ENCODE data around the gene MAP3K7CL. TPM values are rescaled to one million over a fixed set of nuclear protein-coding genes. Genes with fewer than 3 reads are reported as not detected.

Gene MAP3K7CL
- total RNA-seq, 1 donor from 2014 or later: 1.2 TPM

DNA sequence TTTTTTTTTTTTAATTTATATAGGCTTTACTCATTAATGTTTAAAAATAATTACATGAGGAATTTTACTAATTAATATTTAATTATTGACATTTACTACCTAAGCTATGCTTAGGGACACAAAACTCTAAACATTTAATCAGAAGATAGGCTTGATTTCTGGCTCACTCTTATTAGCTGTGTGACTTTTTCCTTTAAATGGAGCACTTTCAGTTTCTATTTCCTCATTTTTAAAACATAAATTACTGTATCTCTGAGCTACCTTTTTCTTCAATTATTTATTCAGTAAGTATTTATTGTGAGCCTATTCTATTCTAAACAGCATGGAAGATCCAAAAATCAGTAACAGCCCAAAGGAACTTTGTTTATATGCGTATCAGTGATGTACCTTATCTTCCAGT, 40.5 kb downstream of the MAP3K7CL start:
- no peak overlapping the region for H3K4me3 Mint-ChIP-seq (ENCODE audit: unreplicated experiment)
- TF ChIP-seq, protein P1, sequence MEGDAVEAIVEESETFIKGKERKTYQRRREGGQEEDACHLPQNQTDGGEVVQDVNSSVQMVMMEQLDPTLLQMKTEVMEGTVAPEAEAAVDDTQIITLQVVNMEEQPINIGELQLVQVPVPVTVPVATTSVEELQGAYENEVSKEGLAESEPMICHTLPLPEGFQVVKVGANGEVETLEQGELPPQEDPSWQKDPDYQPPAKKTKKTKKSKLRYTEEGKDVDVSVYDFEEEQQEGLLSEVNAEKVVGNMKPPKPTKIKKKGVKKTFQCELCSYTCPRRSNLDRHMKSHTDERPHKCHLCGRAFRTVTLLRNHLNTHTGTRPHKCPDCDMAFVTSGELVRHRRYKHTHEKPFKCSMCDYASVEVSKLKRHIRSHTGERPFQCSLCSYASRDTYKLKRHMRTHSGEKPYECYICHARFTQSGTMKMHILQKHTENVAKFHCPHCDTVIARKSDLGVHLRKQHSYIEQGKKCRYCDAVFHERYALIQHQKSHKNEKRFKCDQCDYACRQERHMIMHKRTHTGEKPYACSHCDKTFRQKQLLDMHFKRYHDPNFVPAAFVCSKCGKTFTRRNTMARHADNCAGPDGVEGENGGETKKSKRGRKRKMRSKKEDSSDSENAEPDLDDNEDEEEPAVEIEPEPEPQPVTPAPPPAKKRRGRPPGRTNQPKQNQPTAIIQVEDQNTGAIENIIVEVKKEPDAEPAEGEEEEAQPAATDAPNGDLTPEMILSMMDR (IDR thresholded peaks at IDR 0.05; ENCODE audit: partially characterized antibody, unreplicated experiment): no peak
- no peak for DNase-seq
- H3K36me3 Mint-ChIP-seq (ENCODE audit: unreplicated experiment): no peaks in the 10 kb centered on the region
- H3K9me3 Mint-ChIP-seq (ENCODE audit: unreplicated experiment): peaks cover 1% of the 10 kb centered on the region
- no peaks in the 10 kb centered on the region for H3K27me3 Mint-ChIP-seq (ENCODE audit: unreplicated experiment)
- H3K4me1 Mint-ChIP-seq (ENCODE audit: low read depth, unreplicated experiment): no peaks in the 10 kb centered on the region
- no peak overlapping the region for H3K27ac Mint-ChIP-seq (ENCODE audit: unreplicated experiment)

DNA sequence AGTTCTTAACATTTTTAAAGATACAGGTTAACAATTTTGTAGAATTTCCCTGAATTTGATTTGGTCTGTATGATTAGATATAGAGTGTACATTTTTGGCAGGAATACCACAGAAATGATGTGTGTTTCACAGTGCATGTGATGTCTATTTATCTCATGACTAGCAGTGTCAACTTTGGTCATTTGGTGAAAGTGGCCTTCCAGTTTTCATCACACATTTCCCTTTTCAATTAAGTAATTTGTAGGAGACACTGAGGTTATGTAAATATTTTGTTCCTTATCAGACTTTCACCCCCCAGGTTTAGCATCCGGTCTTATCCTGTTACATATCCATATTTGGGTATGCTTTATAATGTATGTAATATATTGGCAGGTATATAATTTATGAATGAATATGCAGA, 41.8 kb downstream of the MAP3K7CL start:
- TF ChIP-seq, protein P1 (IDR thresholded peaks at IDR 0.05; ENCODE audit: partially characterized antibody, unreplicated experiment): no peak
- no peaks in the 10 kb centered on the region for H3K4me1 Mint-ChIP-seq (ENCODE audit: low read depth, unreplicated experiment)

DNA sequence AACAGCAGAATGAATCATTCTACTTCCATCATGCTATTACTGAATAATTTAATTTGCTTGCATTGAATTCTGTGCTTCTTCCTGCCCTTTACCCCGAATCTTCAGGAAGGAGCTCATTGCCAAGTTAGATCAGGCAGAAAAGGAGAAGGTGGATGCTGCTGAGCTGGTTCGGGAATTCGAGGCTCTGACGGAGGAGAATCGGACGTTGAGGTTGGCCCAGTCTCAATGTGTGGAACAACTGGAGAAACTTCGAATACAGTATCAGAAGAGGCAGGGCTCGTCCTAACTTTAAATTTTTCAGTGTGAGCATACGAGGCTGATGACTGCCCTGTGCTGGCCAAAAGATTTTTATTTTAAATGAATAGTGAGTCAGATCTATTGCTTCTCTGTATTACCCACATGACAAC, 44.2 kb downstream of the MAP3K7CL start:
- DNase-seq: no peak
- Mint-ChIP-seq H3K9me3 (ENCODE audit: unreplicated experiment) (no peaks in the 10 kb centered on the region), H3K4me1 (ENCODE audit: low read depth, unreplicated experiment) (no peaks in the 10 kb centered on the region), H3K27ac (ENCODE audit: unreplicated experiment) (no peak overlapping the region), H3K36me3 (ENCODE audit: unreplicated experiment) (no peaks in the 10 kb centered on the region), H3K4me3 (ENCODE audit: unreplicated experiment) (no peak overlapping the region), H3K27me3 (ENCODE audit: unreplicated experiment) (no peaks in the 10 kb centered on the region)
- TF ChIP-seq, protein P1 (IDR thresholded peaks at IDR 0.05; ENCODE audit: partially characterized antibody, unreplicated experiment): no peak

More for the DNA sequence above, 41.8 kb downstream of the MAP3K7CL start:
- no peaks in the 10 kb centered on the region for H3K36me3 Mint-ChIP-seq (ENCODE audit: unreplicated experiment)
- no peak for DNase-seq
- no peak overlapping the region for H3K4me3 Mint-ChIP-seq (ENCODE audit: unreplicated experiment)
- H3K27ac Mint-ChIP-seq (ENCODE audit: unreplicated experiment): no peak overlapping the region
- H3K27me3 Mint-ChIP-seq (ENCODE audit: unreplicated experiment): no peaks in the 10 kb centered on the region
- peaks cover 1% of the 10 kb centered on the region for H3K9me3 Mint-ChIP-seq (ENCODE audit: unreplicated experiment)

DNA sequence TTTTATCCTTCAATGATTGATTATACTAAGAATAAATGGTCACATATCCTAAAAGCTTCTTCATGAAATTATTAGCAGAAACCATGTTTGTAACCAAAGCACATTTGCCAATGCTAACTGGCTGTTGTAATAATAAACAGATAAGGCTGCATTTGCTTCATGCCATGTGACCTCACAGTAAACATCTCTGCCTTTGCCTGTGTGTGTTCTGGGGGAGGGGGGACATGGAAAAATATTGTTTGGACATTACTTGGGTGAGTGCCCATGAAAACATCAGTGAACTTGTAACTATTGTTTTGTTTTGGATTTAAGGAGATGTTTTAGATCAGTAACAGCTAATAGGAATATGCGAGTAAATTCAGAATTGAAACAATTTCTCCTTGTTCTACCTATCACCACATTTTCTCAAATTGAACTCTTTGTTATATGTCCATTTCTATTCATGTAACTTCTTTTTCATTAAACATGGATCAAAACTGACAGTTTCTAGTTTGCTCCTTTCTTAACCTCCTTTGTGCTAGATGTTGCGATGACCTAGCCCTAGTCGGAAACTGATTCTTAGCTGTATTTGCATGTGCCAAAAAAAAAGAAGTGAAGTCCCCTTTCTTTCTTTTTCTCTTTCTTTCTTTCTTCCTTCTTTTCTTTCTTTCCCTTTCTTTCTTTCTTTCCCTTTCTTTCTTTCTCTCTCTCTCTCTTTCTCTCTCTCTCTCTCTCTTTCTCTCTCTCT, 45.1 kb downstream of the MAP3K7CL start:
- DNase-seq: no peak
- Mint-ChIP-seq H3K36me3 (ENCODE audit: unreplicated experiment) (no peaks in the 10 kb centered on the region), H3K27ac (ENCODE audit: unreplicated experiment) (no peak overlapping the region), H3K4me3 (ENCODE audit: unreplicated experiment) (no peak overlapping the region), H3K27me3 (ENCODE audit: unreplicated experiment) (no peaks in the 10 kb centered on the region), H3K4me1 (ENCODE audit: low read depth, unreplicated experiment) (no peaks in the 10 kb centered on the region), H3K9me3 (ENCODE audit: unreplicated experiment) (no peaks in the 10 kb centered on the region)
- TF ChIP-seq, protein P1 (IDR thresholded peaks at IDR 0.05; ENCODE audit: partially characterized antibody, unreplicated experiment): no peak

DNA sequence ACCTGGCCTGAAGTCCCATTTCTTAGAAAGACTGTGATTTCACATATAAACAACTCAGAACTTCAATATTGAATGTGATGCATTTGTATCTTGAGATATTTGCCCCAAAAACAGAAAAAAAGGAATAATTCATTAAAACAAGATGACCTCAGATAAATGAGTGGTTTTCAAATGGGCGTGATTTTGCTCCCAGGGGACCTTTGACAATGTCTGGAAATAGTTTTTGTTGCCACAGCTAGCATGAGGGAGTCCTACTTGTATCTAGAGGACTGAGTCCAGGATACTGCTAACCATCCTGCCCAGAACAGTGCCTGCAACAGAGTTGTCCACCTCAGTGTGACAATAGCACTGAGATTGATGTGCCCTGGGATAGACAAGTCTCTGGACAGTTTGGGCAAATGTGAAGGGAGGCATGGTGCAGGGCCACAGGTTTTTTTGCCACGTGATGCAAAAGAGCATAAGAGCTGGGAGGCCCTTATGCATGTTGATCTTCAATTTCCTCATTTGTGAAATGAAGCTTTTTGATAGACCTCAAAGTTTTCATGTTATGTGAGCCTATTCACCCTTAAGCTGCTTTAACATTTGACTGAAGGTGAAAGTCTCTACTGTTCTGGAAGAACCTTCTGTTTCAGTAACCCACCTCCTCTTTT, 46.2 kb downstream of the MAP3K7CL start:
- Mint-ChIP-seq H3K9me3 (ENCODE audit: unreplicated experiment) (no peaks in the 10 kb centered on the region), H3K4me3 (ENCODE audit: unreplicated experiment) (no peak overlapping the region), H3K36me3 (ENCODE audit: unreplicated experiment) (no peaks in the 10 kb centered on the region), H3K27ac (ENCODE audit: unreplicated experiment) (no peak overlapping the region), H3K27me3 (ENCODE audit: unreplicated experiment) (no peaks in the 10 kb centered on the region), H3K4me1 (ENCODE audit: low read depth, unreplicated experiment) (no peaks in the 10 kb centered on the region)
- no peak for DNase-seq
- TF ChIP-seq, protein P1 (IDR thresholded peaks at IDR 0.05; ENCODE audit: partially characterized antibody, unreplicated experiment): no peak
